ENCODE data around the gene GPR45.

GRCh38 chr2:105256431-105257047, 15.0 kb downstream of the GPR45 start:
- TF ChIP-seq CTCF (IDR thresholded peaks at IDR 0.05; ENCODE audit: borderline replicate concordance, extremely low read depth, low read length, poor library complexity, severe bottlenecking), result no peak
- no peak for TF ChIP-seq EZH2 (IDR thresholded peaks at IDR 0.05; ENCODE audit: borderline replicate concordance, low read depth, low read length, severe bottlenecking)
